Ascending aorta (tissue), 2 donors: Measurements from ENCODE around the gene INPP5A. TPM values are rescaled to one million over a fixed set of nuclear protein-coding genes. Genes with fewer than 3 reads are reported as not detected.
"Not testable (repeated sequence)": the region's sequence is repeated elsewhere in the genome, so short reads cannot be mapped to it uniquely, and the experiment has no call there.

Experiments
- DNase-seq, 2 donors: peaks; one replicate each; pipeline ENCODE4 v3.0.0-alpha.2; 2019; ENCODE audit warnings: low spot score in 2 of 2
- H3K27ac ChIP-seq, 2 donors: fragments of 200-600 bp; sonication (generic); one replicate each; pipeline ENCODE4 v1.5.1; 2016 to 2017; ENCODE audit warnings: mild to moderate bottlenecking in 1 of 2
- H3K27me3 ChIP-seq: fragments of 200-600 bp; sonication (generic); one replicate; pipeline ENCODE4 v1.5.1; 2017
- H3K36me3 ChIP-seq, 2 donors: fragments of 200-600 bp; sonication (generic); one replicate each; pipeline ENCODE4 v1.5.1; 2016
- H3K4me1 ChIP-seq, 2 donors: fragments of 200-600 bp; sonication (generic); one replicate each; pipeline ENCODE4 v1.5.1; 2016 to 2017; ENCODE audit warnings: mild to moderate bottlenecking in 1 of 2
- H3K4me3 ChIP-seq, 2 donors: fragments of 200-600 bp; sonication (generic); one replicate each; pipeline ENCODE4 v1.5.1; 2016 to 2017; ENCODE audit warnings: mild to moderate bottlenecking in 1 of 2
- H3K9me3 ChIP-seq, 2 donors: fragments of 200-600 bp; sonication (generic); one replicate each; pipeline ENCODE4 v1.5.1; 2016
- CTCF ChIP-seq, 3 experiments: fragments of 200-600 bp in 2 of 3; fragments of 450-650 bp in 1 of 3; sonication (generic) in 2 of 3; IDR thresholded peaks; one replicate each; pipeline ENCODE4 v1.5.1; 2016 to 2019; ENCODE audit warnings: antibody characterized with exemption in 3 of 3, mild to moderate bottlenecking in 1 of 3, moderate library complexity in 1 of 3
- intact Hi-C: fragments of 100-400 bp; cut with DNase I; formaldehyde crosslinking; loops from one replicate; pipeline ENCODE4 v1.15.1; 2023
- total RNA-seq: library from RNA; depleted of rRNA; stranded (reverse); fragments of >200 nt; gene quantifications from one replicate; pipeline ENCODE4 v1.1.0, GENCODE V29; 2016

Gene INPP5A
- total RNA-seq, 1 donor from 2014 or later, result 81.2 TPM

GRCh38 chr10:132815168-132815857 is 277.7 kb downstream of the INPP5A start:
- Histone ChIP-seq H3K27me3 (no peaks in the 10 kb centered on the region), H3K9me3 (no peaks in the 10 kb centered on the region)
- no peak for DNase-seq

GRCh38 chr10:132816718-132817117 is 279.1 kb downstream of the INPP5A start:
- H3K4me3 ChIP-seq, result no peak overlapping the region
- no peaks in the 10 kb centered on the region for H3K4me1 ChIP-seq
- TF ChIP-seq CTCF (IDR thresholded peaks at IDR 0.05), result no peak
- no peak for DNase-seq
- H3K36me3 ChIP-seq, result no peaks in the 10 kb centered on the region
- no peaks in the 10 kb centered on the region for H3K27me3 ChIP-seq
- no peaks in the 10 kb centered on the region for H3K9me3 ChIP-seq
- H3K27ac ChIP-seq, result no peak overlapping the region
- intact Hi-C loops, result no loop called here

More at GRCh38 chr10:132815168-132815857, 277.7 kb downstream of the INPP5A start:
- intact Hi-C loops, result no loop called here
- Histone ChIP-seq H3K4me3 (no peak overlapping the region), H3K27ac (no peak overlapping the region), H3K4me1 (no peaks in the 10 kb centered on the region), H3K36me3 (no peaks in the 10 kb centered on the region)
- no peak for TF ChIP-seq CTCF (IDR thresholded peaks at IDR 0.05)

GRCh38 chr10:132817701-132818211 is 280.2 kb downstream of the INPP5A start:
- Histone ChIP-seq H3K4me3 (no peak overlapping the region), H3K36me3 (no peaks in the 10 kb centered on the region), H3K4me1 (no peaks in the 10 kb centered on the region), H3K27ac (no peak overlapping the region), H3K9me3 (no peaks in the 10 kb centered on the region), H3K27me3 (no peaks in the 10 kb centered on the region)
- TF ChIP-seq CTCF (IDR thresholded peaks at IDR 0.05), result no peak
- no peak for DNase-seq
- intact Hi-C loops, result no loop called here

- intact Hi-C loops, result no loop called here
- no peaks in the 10 kb centered on the region for H3K9me3 ChIP-seq
- no peak for DNase-seq
- H3K36me3 ChIP-seq, result no peaks in the 10 kb centered on the region
- H3K27ac ChIP-seq, result no peak overlapping the region
- H3K27me3 ChIP-seq, result no peaks in the 10 kb centered on the region
- H3K4me3 ChIP-seq, result no peak overlapping the region
- no peaks in the 10 kb centered on the region for H3K4me1 ChIP-seq
- TF ChIP-seq CTCF (IDR thresholded peaks at IDR 0.05), result no peak
Observed at GRCh38 chr10:132820056-132820455, 282.5 kb downstream of the INPP5A start.

GRCh38 chr10:132825783-132826523 is 288.4 kb downstream of the INPP5A start:
- intact Hi-C loops, H3K9me3 ChIP-seq, H3K4me3 ChIP-seq, H3K27me3 ChIP-seq, DNase-seq, H3K36me3 ChIP-seq, H3K4me1 ChIP-seq, H3K27ac ChIP-seq: not testable (repeated sequence)
